ENCODE measurements around the gene DNM2.
"Not testable (repeated sequence)": the region's sequence is repeated elsewhere in the genome, so short reads cannot be mapped to it uniquely, and the experiment has no call there.

The DNM2 gene

DNA sequence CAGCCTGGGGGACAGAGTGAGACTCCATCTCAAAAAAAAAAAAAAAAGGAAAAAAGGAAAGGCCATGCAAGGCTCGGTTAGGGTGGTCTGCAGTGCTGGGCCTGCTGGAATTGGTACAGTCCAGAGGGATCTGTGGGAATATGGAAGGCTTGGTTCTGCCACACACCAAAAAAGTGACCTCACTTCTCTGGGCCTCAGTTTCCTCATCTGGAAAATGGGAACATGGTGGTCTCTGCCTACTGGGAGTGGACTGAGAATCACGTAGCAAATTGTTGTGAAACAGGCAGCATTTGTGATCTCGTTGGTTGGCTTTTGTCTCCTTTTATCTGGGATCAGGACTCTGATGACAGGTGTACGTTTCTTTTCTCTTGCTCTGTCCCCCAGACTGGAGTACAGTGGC lies 7.5 kb downstream of the DNM2 start:
- Mint-ChIP-seq H3K27ac (no peak overlapping the region), H3K9me3 (no peaks in the 10 kb centered on the region), H3K36me3 (peaks cover 21 to 33% of the 10 kb centered on the region in 2 donors), H3K27me3 (no peaks in the 10 kb centered on the region), H3K4me3 (no peak overlapping the region), H3K4me1 (peaks cover 43 to 75% of the 10 kb centered on the region in 2 donors)
- ATAC-seq (replicated peaks) (no peak), DNase-seq (no peak)

- ATAC-seq (replicated peaks) (no peak), DNase-seq (no peak)
- Mint-ChIP-seq H3K4me3 (no peak overlapping the region), H3K27ac (no peak overlapping the region), H3K4me1 (peaks cover 45 to 77% of the 10 kb centered on the region in 2 donors), H3K36me3 (peaks cover 23 to 33% of the 10 kb centered on the region in 2 donors), H3K9me3 (no peaks in the 10 kb centered on the region), H3K27me3 (no peaks in the 10 kb centered on the region)
These were observed 8.4 kb downstream of the DNM2 start for GRCh38 chr19:10726268-10726667.

GRCh38 chr19:10727685-10728201 lies 9.9 kb downstream of the DNM2 start:
- no peaks in the 10 kb centered on the region for H3K27me3 Mint-ChIP-seq
- no peaks in the 10 kb centered on the region for H3K9me3 Mint-ChIP-seq
- peaks cover 39 to 71% of the 10 kb centered on the region in 2 donors for H3K4me1 Mint-ChIP-seq
- no peak overlapping the region for H3K4me3 Mint-ChIP-seq
- ATAC-seq (replicated peaks) (no peak), DNase-seq (no peak)
- no peak overlapping the region for H3K27ac Mint-ChIP-seq
- peaks cover 25 to 30% of the 10 kb centered on the region in 2 donors for H3K36me3 Mint-ChIP-seq

- ATAC-seq (replicated peaks) (no peak), DNase-seq (no peak)
- Mint-ChIP-seq H3K9me3 (no peaks in the 10 kb centered on the region), H3K4me1 (peaks cover 30 to 56% of the 10 kb centered on the region in 2 donors), H3K27me3 (no peaks in the 10 kb centered on the region), H3K36me3 (peaks cover 16 to 20% of the 10 kb centered on the region in 2 donors), H3K4me3 (no peak overlapping the region), H3K27ac (peak overlapping the region; percentile 9)
These were observed 11.5 kb downstream of the DNM2 start for GRCh38 chr19:10729411-10729810.

DNA sequence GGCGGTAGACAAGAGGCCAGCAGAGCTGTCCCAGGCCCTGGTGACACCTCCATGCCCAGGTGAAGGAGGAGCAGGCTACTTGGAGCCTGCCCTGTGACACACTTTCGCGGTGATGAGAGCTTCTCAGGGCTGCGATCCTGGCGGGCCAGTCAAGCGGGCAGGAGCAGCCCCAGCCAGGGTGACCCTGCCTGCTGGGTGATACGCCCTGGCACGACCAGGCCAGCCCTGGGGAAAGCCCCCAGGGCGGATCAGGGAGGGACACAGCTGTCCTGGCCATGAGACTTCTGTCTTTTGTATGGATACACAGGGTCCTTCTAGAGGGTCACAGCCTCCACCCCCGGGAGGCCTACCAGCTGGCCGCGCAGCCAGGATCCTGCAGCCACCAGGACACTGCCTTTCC lies 13.1 kb downstream of the DNM2 start:
- no peaks in the 10 kb centered on the region for H3K9me3 Mint-ChIP-seq
- ATAC-seq (replicated peaks) (peak; percentile 18 to 19), DNase-seq (no peak)
- H3K27me3 Mint-ChIP-seq: no peaks in the 10 kb centered on the region
- peak overlapping the region; percentile 96 for H3K27ac Mint-ChIP-seq
- peak overlapping the region; percentile 65 to 73 for H3K4me3 Mint-ChIP-seq
- peaks cover 14 to 18% of the 10 kb centered on the region in 2 donors for H3K36me3 Mint-ChIP-seq
- peaks cover 30 to 65% of the 10 kb centered on the region in 2 donors for H3K4me1 Mint-ChIP-seq

GRCh38 chr19:10735741-10736140 lies 17.9 kb downstream of the DNM2 start:
- Mint-ChIP-seq H3K27me3 (no peaks in the 10 kb centered on the region), H3K36me3 (peaks cover 22 to 29% of the 10 kb centered on the region in 2 donors), H3K27ac (no peak overlapping the region), H3K4me3 (no peak overlapping the region), H3K4me1 (peaks cover 32 to 69% of the 10 kb centered on the region in 2 donors), H3K9me3 (peaks cover 0 to 1% of the 10 kb centered on the region in 2 donors)
- ATAC-seq (replicated peaks): no peak
- no peak for DNase-seq

DNA sequence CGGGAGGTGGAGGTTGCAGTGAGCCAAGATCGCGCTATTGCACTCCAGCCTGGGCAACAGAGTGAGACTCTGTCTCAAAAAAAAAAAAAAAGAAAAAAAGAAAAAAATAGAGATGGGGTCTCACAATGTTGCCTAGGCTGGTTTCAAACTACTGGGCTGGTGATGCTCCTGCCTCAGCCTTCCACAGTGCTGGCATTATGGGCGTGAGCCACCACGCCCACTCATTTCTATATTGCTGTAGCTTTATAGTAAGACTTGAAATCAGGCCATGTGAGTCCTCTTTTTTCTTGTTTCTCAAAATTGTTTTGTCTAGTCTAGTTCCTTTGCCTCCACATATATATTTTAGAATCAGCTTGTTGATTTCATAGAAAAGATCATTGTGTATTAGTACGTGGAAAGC lies 18.3 kb downstream of the DNM2 start:
- Mint-ChIP-seq H3K27me3 (no peaks in the 10 kb centered on the region), H3K9me3 (peaks cover 0 to 1% of the 10 kb centered on the region in 2 donors), H3K27ac (no peak overlapping the region), H3K4me3 (no peak overlapping the region), H3K36me3 (peaks cover 23 to 33% of the 10 kb centered on the region in 2 donors), H3K4me1 (peaks cover 31 to 69% of the 10 kb centered on the region in 2 donors)
- ATAC-seq (replicated peaks) (no peak), DNase-seq (no peak)

GRCh38 chr19:10736916-10737551 lies 19.2 kb downstream of the DNM2 start:
- ATAC-seq (replicated peaks) (no peak), DNase-seq (no peak)
- H3K9me3 Mint-ChIP-seq: peaks cover 0 to 3% of the 10 kb centered on the region in 2 donors
- peak overlapping the region in 1 of 2 donors; percentile 55 for H3K4me3 Mint-ChIP-seq
- H3K27me3 Mint-ChIP-seq: no peaks in the 10 kb centered on the region
- peak overlapping the region; percentile 96 for H3K27ac Mint-ChIP-seq
- H3K4me1 Mint-ChIP-seq: peaks cover 32 to 70% of the 10 kb centered on the region in 2 donors
- peaks cover 22 to 38% of the 10 kb centered on the region in 2 donors for H3K36me3 Mint-ChIP-seq

DNA sequence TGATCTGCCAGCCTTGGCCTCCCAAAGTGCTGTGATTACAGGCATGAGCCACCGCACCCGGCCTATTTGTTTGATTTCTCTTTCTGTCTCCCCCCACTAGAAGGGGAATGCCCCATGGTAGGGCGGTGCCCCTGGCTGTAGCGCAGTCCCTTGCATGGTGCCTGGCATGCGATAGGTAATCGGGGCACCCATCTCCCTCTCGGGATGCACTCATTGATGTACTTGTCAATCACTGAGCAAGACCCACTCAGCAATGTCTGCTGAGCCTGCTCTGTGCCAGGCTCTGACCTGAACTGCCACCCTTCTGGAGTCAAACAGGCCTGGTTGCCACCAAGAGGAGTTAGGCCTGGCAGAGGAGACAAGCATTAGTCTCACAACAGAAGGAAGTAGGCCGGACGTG lies 19.8 kb downstream of the DNM2 start:
- Mint-ChIP-seq H3K36me3 (peaks cover 27 to 38% of the 10 kb centered on the region in 2 donors), H3K27me3 (no peaks in the 10 kb centered on the region), H3K4me1 (peaks cover 36 to 77% of the 10 kb centered on the region in 2 donors), H3K4me3 (peak overlapping the region; percentile 55 to 70), H3K27ac (peak overlapping the region; percentile 96), H3K9me3 (peaks cover 0 to 3% of the 10 kb centered on the region in 2 donors)
- no peak for DNase-seq
- peak; percentile 38 for ATAC-seq (replicated peaks)

DNA sequence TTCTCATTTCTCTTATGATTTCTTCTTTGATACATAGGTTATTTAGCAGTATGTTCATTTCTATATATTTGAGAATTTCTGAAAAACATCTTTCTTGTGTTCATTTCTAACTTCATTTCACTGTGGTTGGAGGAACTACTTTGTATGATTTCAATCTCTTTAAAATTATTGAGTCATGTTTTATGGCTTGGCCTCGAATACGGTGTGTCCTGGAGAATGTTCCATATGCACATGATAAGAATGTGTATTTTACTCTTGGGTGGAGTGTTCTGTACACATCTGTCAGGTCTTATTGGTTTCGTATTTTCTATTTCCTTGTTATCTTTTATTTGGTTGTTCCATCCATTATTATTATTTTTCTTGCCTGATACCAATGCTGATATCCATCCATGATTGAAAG lies 22.9 kb downstream of the DNM2 start:
- H3K4me1 Mint-ChIP-seq: peaks cover 44 to 82% of the 10 kb centered on the region in 2 donors
- ATAC-seq (replicated peaks): no peak
- peaks cover 27 to 38% of the 10 kb centered on the region in 2 donors for H3K36me3 Mint-ChIP-seq
- H3K27me3 Mint-ChIP-seq: no peaks in the 10 kb centered on the region
- peak overlapping the region; percentile 73 for H3K27ac Mint-ChIP-seq
- peak overlapping the region in 1 of 2 donors; percentile 28 for H3K4me3 Mint-ChIP-seq
- H3K9me3 Mint-ChIP-seq: peaks cover 0 to 3% of the 10 kb centered on the region in 2 donors
- no peak for DNase-seq

DNA sequence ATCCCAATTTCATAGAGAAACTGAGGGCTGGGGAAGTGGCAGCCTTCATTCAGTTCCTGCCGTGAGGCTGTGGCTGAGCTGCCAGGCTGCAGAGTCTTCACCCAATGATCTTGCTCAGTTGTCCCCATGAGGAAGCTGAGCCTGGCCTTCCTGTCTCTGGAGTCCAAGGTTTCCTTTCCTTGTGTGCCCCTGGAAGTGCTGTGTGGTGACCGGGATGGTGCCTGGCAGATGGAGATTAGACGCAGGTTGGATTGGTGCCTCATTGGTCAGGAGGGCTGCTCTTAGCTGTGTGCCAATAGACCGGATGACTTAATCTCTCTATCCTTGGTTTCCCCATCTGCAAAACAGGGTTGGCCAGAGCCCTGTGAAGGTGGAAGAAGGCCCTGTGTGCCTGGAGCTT lies 24.6 kb downstream of the DNM2 start:
- peaks cover 18 to 26% of the 10 kb centered on the region in 2 donors for H3K36me3 Mint-ChIP-seq
- peaks cover 33 to 76% of the 10 kb centered on the region in 2 donors for H3K4me1 Mint-ChIP-seq
- peak overlapping the region; percentile 56 for H3K27ac Mint-ChIP-seq
- H3K9me3 Mint-ChIP-seq: peaks cover 0 to 3% of the 10 kb centered on the region in 2 donors
- DNase-seq (no peak), ATAC-seq (replicated peaks) (no peak)
- no peaks in the 10 kb centered on the region for H3K27me3 Mint-ChIP-seq
- no peak overlapping the region for H3K4me3 Mint-ChIP-seq

GRCh38 chr19:10744253-10744798 lies 26.4 kb downstream of the DNM2 start:
- H3K27me3 Mint-ChIP-seq: no peaks in the 10 kb centered on the region
- DNase-seq (no peak), ATAC-seq (replicated peaks) (no peak)
- peaks cover 0 to 3% of the 10 kb centered on the region in 2 donors for H3K9me3 Mint-ChIP-seq
- peaks cover 11 to 20% of the 10 kb centered on the region in 2 donors for H3K36me3 Mint-ChIP-seq
- H3K4me3 Mint-ChIP-seq: no peak overlapping the region
- peaks cover 40 to 81% of the 10 kb centered on the region in 2 donors for H3K4me1 Mint-ChIP-seq
- H3K27ac Mint-ChIP-seq: no peak overlapping the region

GRCh38 chr19:10744801-10745293 lies 27.0 kb downstream of the DNM2 start:
- Mint-ChIP-seq H3K4me1 (peaks cover 44 to 81% of the 10 kb centered on the region in 2 donors), H3K4me3 (no peak overlapping the region), H3K36me3 (peaks cover 11 to 20% of the 10 kb centered on the region in 2 donors), H3K9me3 (peaks cover 0 to 3% of the 10 kb centered on the region in 2 donors), H3K27me3 (no peaks in the 10 kb centered on the region), H3K27ac (peak overlapping the region; percentile 9)
- no peak for ATAC-seq (replicated peaks)
- no peak for DNase-seq

DNA sequence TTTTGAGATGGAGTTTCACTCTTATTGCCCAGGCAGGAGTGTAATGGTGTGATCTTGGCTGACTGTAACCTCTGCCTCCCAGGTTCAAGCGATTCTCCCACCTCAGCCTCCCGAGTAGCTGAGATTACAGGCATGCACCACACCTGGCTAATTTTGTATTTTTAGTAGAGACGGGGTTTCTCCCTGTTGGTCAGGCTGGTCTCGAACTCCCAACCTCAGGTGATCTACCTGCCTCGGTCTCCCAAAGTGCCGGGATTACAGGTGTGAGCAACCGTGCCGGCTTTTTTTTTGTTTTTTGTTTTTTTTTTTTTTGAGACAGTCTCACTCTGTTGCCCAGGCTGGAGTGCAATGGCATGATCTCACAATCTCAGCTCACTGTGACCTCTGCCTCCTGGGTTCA lies 28.6 kb downstream of the DNM2 start:
- ATAC-seq (replicated peaks); DNase-seq; H3K9me3 Mint-ChIP-seq; H3K36me3 Mint-ChIP-seq; H3K4me3 Mint-ChIP-seq; H3K27me3 Mint-ChIP-seq: not testable (repeated sequence)
- Mint-ChIP-seq H3K4me1 (peaks cover 51 to 81% of the 10 kb centered on the region in 2 donors), H3K27ac (peak overlapping the region; percentile 56)

GRCh38 chr19:10747271-10747670 lies 29.4 kb downstream of the DNM2 start:
- no peak overlapping the region for H3K4me3 Mint-ChIP-seq
- H3K9me3 Mint-ChIP-seq: no peaks in the 10 kb centered on the region
- H3K4me1 Mint-ChIP-seq: peaks cover 54 to 81% of the 10 kb centered on the region in 2 donors
- DNase-seq (no peak), ATAC-seq (replicated peaks) (no peak)
- H3K27ac Mint-ChIP-seq: peak overlapping the region; percentile 69
- H3K36me3 Mint-ChIP-seq: peaks cover 9 to 10% of the 10 kb centered on the region in 2 donors
- no peaks in the 10 kb centered on the region for H3K27me3 Mint-ChIP-seq

Measured in stimulated activated naive B cell treated with anti-CD40 and anti-IgM and Interleukin-4, amounts not matched to agents 10 μg/mL and 1 μg/mL and 100 μg/mL, for 72 hours (primary cell).